Panc1 (cell line): Measurements from ENCODE around the gene TMEM175. TPM values are rescaled to one million over a fixed set of nuclear protein-coding genes. Genes with fewer than 3 reads are reported as not detected.
"Not testable (repeated sequence)": the region's sequence is repeated elsewhere in the genome, so short reads cannot be mapped to it uniquely, and the experiment has no call there.

Source experiments
- ATAC-seq: fragments of 200-7000 bp; cut with Tn5 transposase; 2 replicates; pipeline ENCODE4 v1.9.1; 2020; ENCODE audit warnings: mild to moderate bottlenecking, moderate library complexity
- BruUV-seq: library from RNA; stranded (reverse); fragments of 400-500 nt; replicated peaks from 2 replicates; lab custom pipeline; 2021; lab: Mats Ljungman, UMichigan
- CTCF ChIA-PET: fragments of 300-600 bp; sonication (Branson Sonifier 250); formaldehyde crosslinking; loops from one replicate; lab custom pipeline; 2022; ENCODE audit warnings: antibody characterized with exemption; lab: Charles Lee
- POLR2A ChIA-PET: fragments of 300-600 bp; sonication (Branson Sonifier 250); formaldehyde crosslinking; loops from one replicate; lab custom pipeline; 2022; ENCODE audit warnings: antibody characterized with exemption; lab: Charles Lee
- DNase-seq: peaks from one replicate; pipeline ENCODE4 v3.0.0-alpha.2; 2010; ENCODE audit warnings: low read depth, low spot score
- H3K27ac ChIP-seq: 2 replicates; pipeline ENCODE4 v1.5.1; 2011; ENCODE audit warnings: mild to moderate bottlenecking, low read length, inconsistent platforms
- H3K27me3 ChIP-seq: fragments of 200-500 bp; sonication (Bioruptor generic); 2 replicates; pipeline ENCODE4 v1.6.0; 2014; ENCODE audit warnings: low read length, inconsistent platforms; ENCODE audit not compliant: control insufficient read depth, insufficient read depth
- H3K36me3 ChIP-seq: fragments of 200-500 bp; sonication (Bioruptor generic); 2 replicates; pipeline ENCODE4 v1.5.1; 2014; ENCODE audit warnings: inconsistent platforms, mild to moderate bottlenecking, low read length, moderate library complexity; ENCODE audit not compliant: control insufficient read depth, insufficient read depth
- H3K4me1 ChIP-seq: 2 replicates; pipeline ENCODE4 v1.5.1; 2011; ENCODE audit warnings: inconsistent platforms, mild to moderate bottlenecking, low read length, moderate library complexity; ENCODE audit not compliant: control insufficient read depth, insufficient read depth
- H3K4me3 ChIP-seq, 2 experiments: 2 replicates each; pipeline ENCODE4 v1.5.1; 2011 to 2012; ENCODE audit warnings: low read depth in 2 of 2, low read length in 2 of 2, mild to moderate bottlenecking in 2 of 2, inconsistent platforms in 1 of 2, moderate library complexity in 1 of 2
- H3K9me3 ChIP-seq: fragments of 200-500 bp; sonication (Bioruptor generic); 2 replicates; pipeline ENCODE4 v1.5.1; 2014; ENCODE audit warnings: low read depth, mild to moderate bottlenecking, inconsistent platforms, low read length, moderate library complexity; ENCODE audit not compliant: control insufficient read depth, insufficient read depth
- POLR2AphosphoS5 ChIP-seq: IDR thresholded peaks from 2 replicates; pipeline ENCODE4 v1.6.1; 2012; ENCODE audit warnings: mild to moderate bottlenecking, low read depth, low read length, moderate library complexity
- SIN3A ChIP-seq: IDR thresholded peaks from 2 replicates; pipeline ENCODE4 v1.6.1; 2012; ENCODE audit warnings: low read depth, mild to moderate bottlenecking, low read length, moderate library complexity, borderline replicate concordance; ENCODE audit not compliant: insufficient read depth
- TCF7L2 ChIP-seq: IDR thresholded peaks from 2 replicates; pipeline ENCODE4 v1.6.1; 2011; ENCODE audit warnings: mild to moderate bottlenecking, low read depth, low read length, inconsistent platforms
- in situ Hi-C: cut with HindIII; loops from 2 replicates; pipeline ENCODE4 v1.10.0; 2016; ENCODE audit warnings: low sequenced_read_pairs, low pct_unique_long_range_greater_than_20kb
- intact Hi-C: fragments of 100-400 bp; cut with micrococcal nuclease; formaldehyde crosslinking; loops from one replicate; pipeline ENCODE4 v1.10.0; 2022; ENCODE audit not compliant: unreplicated experiment
- total RNA-seq: library from RNA; stranded (reverse); gene quantifications from one replicate; pipeline ENCODE4 v1.2.1, GENCODE V29; 2021; ENCODE audit not compliant: unreplicated experiment
- TF ChIP-seq, protein P1 (sequence below): fragments of 450-650 bp; IDR thresholded peaks from 2 replicates; pipeline ENCODE4 v1.5.1; 2017; ENCODE audit warnings: mild to moderate bottlenecking
- TF ChIP-seq, protein P2 (sequence below), 2 experiments: IDR thresholded peaks; 2 replicates each; pipeline ENCODE4 v1.6.1; 2011 to 2012; ENCODE audit warnings: low read depth in 2 of 2, control low read depth in 1 of 2, low read length in 1 of 2, mild to moderate bottlenecking in 1 of 2, moderate library complexity in 1 of 2; ENCODE audit not compliant: insufficient read depth in 1 of 2

TMEM175 gene
- total RNA-seq, 1 experiment from 2014 or later: 21.8 TPM

DNA sequence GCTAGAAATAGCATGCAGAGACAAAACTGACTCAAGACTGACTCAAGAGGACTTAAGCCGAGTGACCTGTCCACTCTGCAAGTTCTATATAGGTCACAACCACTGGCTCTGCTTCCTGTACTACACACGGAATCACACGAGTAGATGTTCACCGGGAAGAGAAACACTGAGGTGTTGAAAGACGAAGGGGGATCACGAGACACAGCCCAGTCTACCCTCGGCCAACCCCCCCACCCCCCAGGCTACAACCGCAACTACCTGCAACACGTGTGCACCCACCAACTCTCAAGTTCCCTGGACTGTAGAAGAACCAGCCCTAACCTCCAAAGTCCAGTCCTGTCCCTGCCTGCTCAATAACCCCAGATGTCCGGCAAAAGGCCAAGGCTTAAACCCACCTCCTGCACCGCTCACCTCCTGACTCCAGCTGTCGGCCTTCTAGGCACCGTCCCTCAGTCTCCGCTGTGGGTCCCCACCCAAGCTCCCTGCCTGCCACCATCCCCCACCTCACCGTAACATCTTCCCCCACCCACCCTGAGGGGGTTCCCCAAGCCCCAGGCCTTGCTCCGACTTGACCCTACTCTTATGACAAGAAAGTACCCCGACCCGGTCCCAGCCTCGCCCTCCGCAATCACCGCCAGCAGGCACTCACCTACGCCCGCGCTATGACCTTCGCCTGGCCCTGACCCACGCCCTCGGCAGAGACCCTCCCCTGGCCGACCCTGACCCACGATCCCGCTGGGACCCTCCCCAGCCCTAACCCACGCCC is 883 bp upstream of the TMEM175 start:
- BruUV-seq: TSS peak; percentile 93
- H3K4me3 ChIP-seq: peak overlapping the region; percentile 90 to 97
- ChIA-PET CTCF (no interaction called here), POLR2A (no interaction called here)
- peaks cover 4% of the 10 kb centered on the region; the same call in 1 of the 2 replicates for H3K36me3 ChIP-seq
- peak overlapping the region; percentile 69 for H3K27ac ChIP-seq
- H3K9me3 ChIP-seq: no peaks in the 10 kb centered on the region
- TF ChIP-seq, protein P1, sequence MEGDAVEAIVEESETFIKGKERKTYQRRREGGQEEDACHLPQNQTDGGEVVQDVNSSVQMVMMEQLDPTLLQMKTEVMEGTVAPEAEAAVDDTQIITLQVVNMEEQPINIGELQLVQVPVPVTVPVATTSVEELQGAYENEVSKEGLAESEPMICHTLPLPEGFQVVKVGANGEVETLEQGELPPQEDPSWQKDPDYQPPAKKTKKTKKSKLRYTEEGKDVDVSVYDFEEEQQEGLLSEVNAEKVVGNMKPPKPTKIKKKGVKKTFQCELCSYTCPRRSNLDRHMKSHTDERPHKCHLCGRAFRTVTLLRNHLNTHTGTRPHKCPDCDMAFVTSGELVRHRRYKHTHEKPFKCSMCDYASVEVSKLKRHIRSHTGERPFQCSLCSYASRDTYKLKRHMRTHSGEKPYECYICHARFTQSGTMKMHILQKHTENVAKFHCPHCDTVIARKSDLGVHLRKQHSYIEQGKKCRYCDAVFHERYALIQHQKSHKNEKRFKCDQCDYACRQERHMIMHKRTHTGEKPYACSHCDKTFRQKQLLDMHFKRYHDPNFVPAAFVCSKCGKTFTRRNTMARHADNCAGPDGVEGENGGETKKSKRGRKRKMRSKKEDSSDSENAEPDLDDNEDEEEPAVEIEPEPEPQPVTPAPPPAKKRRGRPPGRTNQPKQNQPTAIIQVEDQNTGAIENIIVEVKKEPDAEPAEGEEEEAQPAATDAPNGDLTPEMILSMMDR: no peak
- TF ChIP-seq SIN3A (no peak), TCF7L2 (no peak), POLR2AphosphoS5 (no peak)
- TF ChIP-seq, protein P2, sequence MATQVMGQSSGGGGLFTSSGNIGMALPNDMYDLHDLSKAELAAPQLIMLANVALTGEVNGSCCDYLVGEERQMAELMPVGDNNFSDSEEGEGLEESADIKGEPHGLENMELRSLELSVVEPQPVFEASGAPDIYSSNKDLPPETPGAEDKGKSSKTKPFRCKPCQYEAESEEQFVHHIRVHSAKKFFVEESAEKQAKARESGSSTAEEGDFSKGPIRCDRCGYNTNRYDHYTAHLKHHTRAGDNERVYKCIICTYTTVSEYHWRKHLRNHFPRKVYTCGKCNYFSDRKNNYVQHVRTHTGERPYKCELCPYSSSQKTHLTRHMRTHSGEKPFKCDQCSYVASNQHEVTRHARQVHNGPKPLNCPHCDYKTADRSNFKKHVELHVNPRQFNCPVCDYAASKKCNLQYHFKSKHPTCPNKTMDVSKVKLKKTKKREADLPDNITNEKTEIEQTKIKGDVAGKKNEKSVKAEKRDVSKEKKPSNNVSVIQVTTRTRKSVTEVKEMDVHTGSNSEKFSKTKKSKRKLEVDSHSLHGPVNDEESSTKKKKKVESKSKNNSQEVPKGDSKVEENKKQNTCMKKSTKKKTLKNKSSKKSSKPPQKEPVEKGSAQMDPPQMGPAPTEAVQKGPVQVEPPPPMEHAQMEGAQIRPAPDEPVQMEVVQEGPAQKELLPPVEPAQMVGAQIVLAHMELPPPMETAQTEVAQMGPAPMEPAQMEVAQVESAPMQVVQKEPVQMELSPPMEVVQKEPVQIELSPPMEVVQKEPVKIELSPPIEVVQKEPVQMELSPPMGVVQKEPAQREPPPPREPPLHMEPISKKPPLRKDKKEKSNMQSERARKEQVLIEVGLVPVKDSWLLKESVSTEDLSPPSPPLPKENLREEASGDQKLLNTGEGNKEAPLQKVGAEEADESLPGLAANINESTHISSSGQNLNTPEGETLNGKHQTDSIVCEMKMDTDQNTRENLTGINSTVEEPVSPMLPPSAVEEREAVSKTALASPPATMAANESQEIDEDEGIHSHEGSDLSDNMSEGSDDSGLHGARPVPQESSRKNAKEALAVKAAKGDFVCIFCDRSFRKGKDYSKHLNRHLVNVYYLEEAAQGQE (IDR thresholded peaks at IDR 0.05; ENCODE audit: insufficient read depth in 1 of 2, low read depth in 2 of 2, low read length in 1 of 2): no peak
- intact Hi-C loops: no loop called here
- DNase-seq (no peak), ATAC-seq (peak; percentile 8)
- peaks cover 13% of the 10 kb centered on the region; the same call in 1 of the 2 replicates for H3K4me1 ChIP-seq
- H3K27me3 ChIP-seq: no peaks in the 10 kb centered on the region
- in situ Hi-C loops: no loop called here

DNA sequence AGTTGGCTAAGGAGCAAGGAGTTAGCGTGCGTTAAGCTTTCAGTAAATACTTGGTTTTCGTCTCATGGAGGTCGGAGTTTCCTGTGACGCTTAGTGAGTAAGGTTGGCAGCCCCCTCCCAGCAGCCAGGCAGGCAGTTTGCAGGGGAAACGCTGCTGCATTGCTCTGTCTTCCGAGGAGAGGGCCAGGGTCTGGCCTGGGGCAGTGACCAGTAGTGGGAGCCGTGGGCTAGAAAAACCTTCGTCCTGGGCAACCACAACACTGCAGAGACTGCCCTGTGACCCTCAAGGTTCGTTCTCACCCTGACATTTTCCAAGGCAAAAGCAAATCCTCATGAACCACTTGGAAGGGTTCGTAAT is 432 bp downstream of the TMEM175 start:
- peak; percentile 46; the same call in 1 of the 2 replicates for ATAC-seq
- Histone ChIP-seq H3K4me3 (peak overlapping the region; percentile 90 to 97), H3K27ac (peak overlapping the region; percentile 82), H3K9me3 (no peaks in the 10 kb centered on the region), H3K36me3 (peaks cover 4% of the 10 kb centered on the region; the same call in 1 of the 2 replicates), H3K27me3 (no peaks in the 10 kb centered on the region), H3K4me1 (peaks cover 13% of the 10 kb centered on the region; the same call in 1 of the 2 replicates)
- DNase-seq: no peak
- in situ Hi-C loops (no loop called here), intact Hi-C loops (no loop called here)
- TSS peak; percentile 92 for BruUV-seq
- TF ChIP-seq TCF7L2 (no peak), SIN3A (no peak), POLR2AphosphoS5 (no peak)
- TF ChIP-seq, protein P1: no peak
- TF ChIP-seq, protein P2 (IDR thresholded peaks at IDR 0.05; ENCODE audit: insufficient read depth in 1 of 2, low read depth in 2 of 2, low read length in 1 of 2): no peak
- CTCF ChIA-PET: no interaction called here
- POLR2A ChIA-PET: interaction anchor here (0.8 kb wide), 1 partner anchor 11 kb away, joined by 3 read pairs; no protein-coding TSS in a partner anchor

DNA sequence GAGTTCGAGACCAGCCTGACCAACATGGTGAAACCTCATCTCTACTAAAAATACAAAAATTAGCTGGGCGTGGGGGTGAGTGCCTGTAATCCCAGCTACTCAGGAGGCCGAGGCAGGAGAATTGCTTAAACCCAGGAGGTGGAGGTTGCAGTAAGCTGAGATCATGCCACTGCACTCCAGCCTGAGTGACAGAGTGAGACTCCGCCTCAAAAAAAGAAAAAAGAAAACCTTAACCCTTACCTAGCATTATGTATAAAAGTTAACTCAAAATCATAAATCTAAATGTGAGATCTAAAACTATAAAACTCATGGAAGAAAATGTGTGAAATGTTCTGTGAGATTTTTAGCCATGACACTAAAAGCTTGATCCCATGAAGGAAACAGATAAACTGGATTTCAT is 7.2 kb downstream of the TMEM175 start:
- H3K36me3 ChIP-seq, H3K27ac ChIP-seq, BruUV-seq, in situ Hi-C loops, DNase-seq, CTCF ChIA-PET, intact Hi-C loops, H3K27me3 ChIP-seq, H3K9me3 ChIP-seq, POLR2A ChIA-PET, H3K4me1 ChIP-seq, H3K4me3 ChIP-seq, ATAC-seq: not testable (repeated sequence)
